GM23338 (cell line): ENCODE data around the gene SLC44A1. TPM values are rescaled to one million over a fixed set of nuclear protein-coding genes. Genes with fewer than 3 reads are reported as not detected.

Experiments
- ATAC-seq: fragments of 200-7000 bp; cut with Tn5 transposase; 3 replicates; pipeline ENCODE4 v1.9.1; 2020
- DNase-seq: peaks from one replicate; pipeline ENCODE4 v3.0.0-alpha.2; 2015; ENCODE audit warnings: low spot score
- H2AFZ ChIP-seq: fragments of 200-600 bp; sonication (generic); 2 replicates; pipeline ENCODE4 v1.8.0; 2016; ENCODE audit warnings: antibody characterized with exemption, mild to moderate bottlenecking, moderate library complexity
- H3F3A ChIP-seq: fragments of 200-600 bp; sonication (generic); replicated peaks from 2 replicates; pipeline ENCODE4 v1.8.0; 2017; ENCODE audit warnings: antibody characterized with exemption, mixed run types, low read depth
- H3K27ac ChIP-seq: fragments of 200-600 bp; sonication (generic); 2 replicates; pipeline ENCODE4 v1.6.1; 2016; ENCODE audit warnings: low read depth
- H3K27me3 ChIP-seq: fragments of 200-600 bp; sonication (generic); 2 replicates; pipeline ENCODE4 v1.8.0; 2016; ENCODE audit warnings: mild to moderate bottlenecking, mixed run types, moderate library complexity; ENCODE audit not compliant: insufficient read depth
- H3K36me3 ChIP-seq: fragments of 200-600 bp; sonication (generic); 2 replicates; pipeline ENCODE4 v1.8.0; 2016; ENCODE audit warnings: mild to moderate bottlenecking; ENCODE audit not compliant: insufficient read depth
- H3K4me1 ChIP-seq: fragments of 200-600 bp; sonication (generic); 2 replicates; pipeline ENCODE4 v1.8.0; 2016; ENCODE audit warnings: mild to moderate bottlenecking, moderate library complexity; ENCODE audit not compliant: insufficient read depth
- H3K4me2 ChIP-seq: fragments of 200-600 bp; sonication (generic); 2 replicates; pipeline ENCODE4 v1.7.1; 2017; ENCODE audit warnings: mixed run types
- H3K4me3 ChIP-seq: fragments of 200-600 bp; sonication (generic); 2 replicates; pipeline ENCODE4 v1.6.1; 2016; ENCODE audit warnings: mixed run types
- H3K79me2 ChIP-seq: fragments of 200-600 bp; sonication (generic); replicated peaks from 2 replicates; pipeline ENCODE4 v1.8.0; 2017; ENCODE audit warnings: mild to moderate bottlenecking; ENCODE audit not compliant: insufficient read depth
- H3K9me2 ChIP-seq: fragments of 200-600 bp; sonication (generic); 2 replicates; pipeline ENCODE4 v1.8.0; 2017; ENCODE audit not compliant: insufficient read depth
- H4K20me1 ChIP-seq: fragments of 200-600 bp; sonication (generic); replicated peaks from 2 replicates; pipeline ENCODE4 v1.8.0; 2017; ENCODE audit warnings: mild to moderate bottlenecking; ENCODE audit not compliant: insufficient read depth
- H3K27ac Mint-ChIP-seq: 2 replicates; pipeline ENCODE4 v1.8.0; 2020; ENCODE audit warnings: inconsistent platforms, mild to moderate bottlenecking, moderate library complexity, mixed read lengths
- H3K27me3 Mint-ChIP-seq: 3 replicates; pipeline ENCODE4 v1.8.0; 2022; ENCODE audit warnings: low read depth, mild to moderate bottlenecking, moderate library complexity, mixed read lengths, inconsistent platforms; ENCODE audit not compliant: insufficient read depth, poor library complexity
- H3K36me3 Mint-ChIP-seq: 3 replicates; pipeline ENCODE4 v1.8.0; 2021; ENCODE audit warnings: low read depth, mild to moderate bottlenecking, inconsistent platforms, moderate library complexity, mixed read lengths
- H3K4me1 Mint-ChIP-seq: 3 replicates; pipeline ENCODE4 v1.8.0; 2020; ENCODE audit warnings: mild to moderate bottlenecking, inconsistent platforms, mixed read lengths
- H3K4me3 Mint-ChIP-seq: 3 replicates; pipeline ENCODE4 v1.8.0; 2021; ENCODE audit warnings: moderate library complexity, mild to moderate bottlenecking, inconsistent platforms, mixed read lengths
- H3K9me3 Mint-ChIP-seq: 3 replicates; pipeline ENCODE4 v1.8.0; 2020; ENCODE audit warnings: moderate library complexity, mild to moderate bottlenecking, inconsistent platforms, mixed read lengths
- EZH2 ChIP-seq: fragments of 200-600 bp; sonication (generic); IDR thresholded peaks from one replicate; pipeline ENCODE4 v1.8.0; 2017; ENCODE audit warnings: antibody characterized with exemption, mild to moderate bottlenecking, low read depth; ENCODE audit not compliant: unreplicated experiment
- NANOG ChIP-seq: IDR thresholded peaks from 2 replicates; pipeline ENCODE4 v1.6.1; 2016; ENCODE audit warnings: antibody characterized with exemption, borderline replicate concordance
- STAT1 ChIP-seq: IDR thresholded peaks from one replicate; pipeline ENCODE4 v1.6.1; 2016; ENCODE audit warnings: antibody characterized with exemption; ENCODE audit not compliant: unreplicated experiment
- ZNF114 ChIP-seq: fragments of 250-450 bp; sonication (Bioruptor Pico); IDR thresholded peaks from 2 replicates; pipeline ENCODE4 v1.5.0; 2020; ENCODE audit warnings: mild to moderate bottlenecking, moderate library complexity
- ZNF331 ChIP-seq: fragments of 250-450 bp; sonication (Bioruptor Pico); IDR thresholded peaks from 2 replicates; pipeline ENCODE4 v1.5.0; 2020; ENCODE audit warnings: low read depth, mild to moderate bottlenecking, moderate library complexity
- polyA plus RNA-seq: library from polyadenylated mRNA; unstranded; fragments of >200 nt; fragmentation: Nextera tagmentation; extraction: Ambion mirVana; gene quantifications from 2 replicates; pipeline ENCODE4 v1.2.1, GENCODE V29; 2016
- total RNA-seq: library from RNA; depleted of rRNA; stranded (reverse); fragments of >200 nt; shearing (Covaris generic); gene quantifications from 2 replicates; pipeline ENCODE4 v1.2.3, GENCODE V29; 2014
- TF ChIP-seq, protein P1 (sequence below), 2 experiments: fragments of 200-600 bp in 1 of 2; sonication (generic) in 1 of 2; conservative IDR thresholded peaks; 2 replicates each; pipeline versions ENCODE4 v1.5.1 to v1.6.1; 2016 to 2017; ENCODE audit warnings: antibody characterized with exemption in 2 of 2, low read depth in 2 of 2, mild to moderate bottlenecking in 2 of 2, moderate library complexity in 1 of 2
- TF ChIP-seq, protein P2 (sequence below): IDR thresholded peaks from one replicate; pipeline ENCODE4 v1.6.1; 2018; ENCODE audit warnings: antibody characterized with exemption; ENCODE audit not compliant: unreplicated experiment

SLC44A1 gene
- total and polyA plus RNA-seq, 2 experiments from 2014 or later, result 14.9 to 75.0 TPM

DNA sequence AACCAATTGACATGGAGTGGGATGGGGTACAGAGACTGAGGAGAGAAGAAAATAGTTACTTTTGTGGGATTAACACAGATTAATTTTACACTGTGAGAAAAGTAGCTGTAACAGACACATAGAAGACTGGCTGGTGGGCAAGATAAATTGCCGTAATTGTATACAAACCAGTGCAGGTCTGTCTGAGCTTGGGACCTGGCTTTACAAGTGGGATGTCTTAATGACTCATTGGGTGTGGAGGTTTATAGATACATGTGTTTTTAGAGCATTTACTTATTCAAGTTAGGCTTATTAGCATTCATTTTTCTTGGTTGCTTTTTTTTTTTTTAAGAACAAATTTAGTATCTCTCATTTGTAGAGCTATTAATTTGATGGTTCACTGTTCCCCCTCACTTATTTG is 37.5 kb downstream of the SLC44A1 start (continued):
- TF ChIP-seq, protein P1, sequence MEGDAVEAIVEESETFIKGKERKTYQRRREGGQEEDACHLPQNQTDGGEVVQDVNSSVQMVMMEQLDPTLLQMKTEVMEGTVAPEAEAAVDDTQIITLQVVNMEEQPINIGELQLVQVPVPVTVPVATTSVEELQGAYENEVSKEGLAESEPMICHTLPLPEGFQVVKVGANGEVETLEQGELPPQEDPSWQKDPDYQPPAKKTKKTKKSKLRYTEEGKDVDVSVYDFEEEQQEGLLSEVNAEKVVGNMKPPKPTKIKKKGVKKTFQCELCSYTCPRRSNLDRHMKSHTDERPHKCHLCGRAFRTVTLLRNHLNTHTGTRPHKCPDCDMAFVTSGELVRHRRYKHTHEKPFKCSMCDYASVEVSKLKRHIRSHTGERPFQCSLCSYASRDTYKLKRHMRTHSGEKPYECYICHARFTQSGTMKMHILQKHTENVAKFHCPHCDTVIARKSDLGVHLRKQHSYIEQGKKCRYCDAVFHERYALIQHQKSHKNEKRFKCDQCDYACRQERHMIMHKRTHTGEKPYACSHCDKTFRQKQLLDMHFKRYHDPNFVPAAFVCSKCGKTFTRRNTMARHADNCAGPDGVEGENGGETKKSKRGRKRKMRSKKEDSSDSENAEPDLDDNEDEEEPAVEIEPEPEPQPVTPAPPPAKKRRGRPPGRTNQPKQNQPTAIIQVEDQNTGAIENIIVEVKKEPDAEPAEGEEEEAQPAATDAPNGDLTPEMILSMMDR (conservative IDR thresholded peaks at IDR 0.05; ENCODE audit: low read depth in 2 of 2), result no peak
- TF ChIP-seq, protein P2, sequence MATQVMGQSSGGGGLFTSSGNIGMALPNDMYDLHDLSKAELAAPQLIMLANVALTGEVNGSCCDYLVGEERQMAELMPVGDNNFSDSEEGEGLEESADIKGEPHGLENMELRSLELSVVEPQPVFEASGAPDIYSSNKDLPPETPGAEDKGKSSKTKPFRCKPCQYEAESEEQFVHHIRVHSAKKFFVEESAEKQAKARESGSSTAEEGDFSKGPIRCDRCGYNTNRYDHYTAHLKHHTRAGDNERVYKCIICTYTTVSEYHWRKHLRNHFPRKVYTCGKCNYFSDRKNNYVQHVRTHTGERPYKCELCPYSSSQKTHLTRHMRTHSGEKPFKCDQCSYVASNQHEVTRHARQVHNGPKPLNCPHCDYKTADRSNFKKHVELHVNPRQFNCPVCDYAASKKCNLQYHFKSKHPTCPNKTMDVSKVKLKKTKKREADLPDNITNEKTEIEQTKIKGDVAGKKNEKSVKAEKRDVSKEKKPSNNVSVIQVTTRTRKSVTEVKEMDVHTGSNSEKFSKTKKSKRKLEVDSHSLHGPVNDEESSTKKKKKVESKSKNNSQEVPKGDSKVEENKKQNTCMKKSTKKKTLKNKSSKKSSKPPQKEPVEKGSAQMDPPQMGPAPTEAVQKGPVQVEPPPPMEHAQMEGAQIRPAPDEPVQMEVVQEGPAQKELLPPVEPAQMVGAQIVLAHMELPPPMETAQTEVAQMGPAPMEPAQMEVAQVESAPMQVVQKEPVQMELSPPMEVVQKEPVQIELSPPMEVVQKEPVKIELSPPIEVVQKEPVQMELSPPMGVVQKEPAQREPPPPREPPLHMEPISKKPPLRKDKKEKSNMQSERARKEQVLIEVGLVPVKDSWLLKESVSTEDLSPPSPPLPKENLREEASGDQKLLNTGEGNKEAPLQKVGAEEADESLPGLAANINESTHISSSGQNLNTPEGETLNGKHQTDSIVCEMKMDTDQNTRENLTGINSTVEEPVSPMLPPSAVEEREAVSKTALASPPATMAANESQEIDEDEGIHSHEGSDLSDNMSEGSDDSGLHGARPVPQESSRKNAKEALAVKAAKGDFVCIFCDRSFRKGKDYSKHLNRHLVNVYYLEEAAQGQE, result no peak
- no peak for TF ChIP-seq ZNF114 (CRISPR knock-in tag)

GRCh38 chr9:105282870-105283621 is 38.6 kb downstream of the SLC44A1 start:
- H3F3A ChIP-seq, result peaks cover 3% of the 10 kb centered on the region; the same call in 1 of the 2 replicates

More at GRCh38 chr9:105282870-105283621, 38.6 kb downstream of the SLC44A1 start:
- no peaks in the 10 kb centered on the region for H3K9me3 Mint-ChIP-seq
- no peaks in the 10 kb centered on the region for H3K27me3 ChIP-seq
- no peak overlapping the region for H2AFZ ChIP-seq
- no peaks in the 10 kb centered on the region for H3K36me3 Mint-ChIP-seq
- TF ChIP-seq EZH2 (no peak), STAT1 (no peak), NANOG (no peak), ZNF331 (no peak)
- TF ChIP-seq, protein P2, result no peak
- TF ChIP-seq, protein P1 (conservative IDR thresholded peaks at IDR 0.05; ENCODE audit: low read depth in 2 of 2), result no peak
- H4K20me1 ChIP-seq, result no peaks in the 10 kb centered on the region
- DNase-seq (no peak), ATAC-seq (no peak)
- H3K4me3 ChIP-seq, result no peak overlapping the region
- H3K4me2 ChIP-seq, result no peak overlapping the region
- H3K79me2 ChIP-seq, result peaks cover 83% of the 10 kb centered on the region
- H3K9me2 ChIP-seq, result no peaks in the 10 kb centered on the region
- H3K27ac Mint-ChIP-seq, result peak overlapping the region; percentile 19; the same call in 1 of the 2 replicates
- no peak overlapping the region for H3K27ac ChIP-seq
- peaks cover 2% of the 10 kb centered on the region for H3K27me3 Mint-ChIP-seq
- peaks cover 31% of the 10 kb centered on the region for H3K4me1 Mint-ChIP-seq
- H3K4me1 ChIP-seq, result peaks cover 35% of the 10 kb centered on the region
- no peak overlapping the region for H3K4me3 Mint-ChIP-seq
- no peaks in the 10 kb centered on the region for H3K36me3 ChIP-seq
